NCI-H1105 (cell line): ENCODE results near the gene UBXN7.
A peak's percentile ranks its signal among the peaks of the same experiment; 100 is the strongest.
"Not testable (repeated sequence)": the region's sequence is repeated elsewhere in the genome, so short reads cannot be mapped to it uniquely, and the experiment has no call there.

ENCODE experiments used
- DNase-seq: peaks from one replicate; lab custom pipeline; 2025; lab: John Stamatoyannopoulos, UW

The UBXN7 gene

DNA sequence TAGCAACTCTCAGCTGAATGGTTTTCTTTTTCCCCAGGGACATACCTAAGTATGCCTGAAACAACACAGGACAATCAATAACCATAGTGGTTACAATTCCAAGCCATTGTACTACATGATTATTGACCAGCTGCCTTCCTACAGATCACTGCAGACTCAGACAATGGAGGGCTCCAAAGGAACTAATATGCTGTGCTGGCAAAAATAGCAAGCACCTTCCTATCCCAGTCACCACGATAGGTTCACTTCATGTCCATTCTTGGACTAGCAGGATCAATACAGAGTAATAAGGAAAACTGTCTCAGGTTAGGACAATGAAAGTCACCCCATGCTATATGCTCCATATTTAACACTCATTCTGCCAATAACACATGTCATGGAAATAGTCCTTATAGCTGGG, 76.6 kb downstream of the UBXN7 start:
- DNase-seq: no peak

- no peak for DNase-seq
Observed at GRCh38 chr3:196354132-196354531, 78.1 kb downstream of the UBXN7 start.

DNA sequence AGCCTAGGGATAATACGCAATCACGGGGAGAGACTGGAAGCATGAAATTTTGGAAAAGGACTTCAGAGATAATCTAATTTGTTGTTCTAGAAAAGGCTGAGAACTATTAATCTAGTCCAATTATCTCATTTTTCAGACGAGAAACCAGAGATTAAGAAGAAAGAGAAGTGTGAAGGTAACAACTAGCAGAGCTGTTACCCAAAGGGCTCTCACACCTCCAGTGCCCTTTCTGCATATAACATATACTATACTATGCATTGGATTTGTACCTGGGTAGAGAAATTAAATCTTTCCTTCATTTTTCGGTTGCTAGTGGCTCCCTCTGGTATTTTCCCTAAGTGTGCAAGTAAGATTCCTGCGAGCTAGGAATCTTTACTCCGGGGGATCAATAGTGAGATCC, 80.7 kb downstream of the UBXN7 start:
- DNase-seq: no peak

- DNase-seq: no peak
Observed at GRCh38 chr3:196350067-196350466, 82.2 kb downstream of the UBXN7 start.

DNA sequence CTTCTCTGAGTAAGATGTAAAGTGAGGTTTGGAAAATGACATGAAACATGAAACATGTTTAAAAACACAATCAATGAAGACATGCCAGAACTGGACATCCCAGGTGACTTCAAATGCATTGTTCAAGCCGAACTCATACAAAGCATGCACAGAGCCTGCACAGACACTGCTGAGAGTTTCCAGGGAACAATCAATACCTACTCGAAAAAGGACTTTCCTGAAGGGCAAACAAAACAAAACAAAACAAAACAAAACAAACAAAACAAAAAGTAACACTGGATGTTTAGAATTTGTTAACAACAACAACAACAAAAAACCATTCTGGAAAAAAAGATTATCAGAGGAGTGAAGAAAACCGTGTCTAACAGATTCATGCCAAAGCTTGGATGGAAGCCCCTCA, 83.5 kb downstream of the UBXN7 start:
- no peak for DNase-seq

DNA sequence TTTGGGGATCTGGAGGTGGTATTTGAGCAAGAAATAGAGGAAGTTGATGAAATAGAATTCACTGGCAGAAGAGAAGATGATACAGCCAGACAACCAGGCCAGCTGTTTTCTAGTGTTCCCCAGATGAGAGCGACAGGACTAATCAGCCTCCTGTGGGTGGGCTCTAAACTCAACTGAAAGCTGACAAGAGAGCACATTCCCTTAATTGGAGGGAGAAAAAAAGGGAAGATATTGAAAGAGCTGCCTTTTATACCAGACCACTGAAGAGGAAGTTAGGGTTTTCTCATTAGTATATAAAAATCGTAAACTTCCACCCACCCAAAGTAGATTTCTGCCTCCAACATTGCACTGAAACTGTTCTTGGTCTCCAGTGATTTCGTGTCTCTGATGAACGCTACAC, 87.6 kb downstream of the UBXN7 start:
- no peak for DNase-seq

GRCh38 chr3:196343917-196344316, 88.3 kb downstream of the UBXN7 start:
- DNase-seq: not testable (repeated sequence)

DNA sequence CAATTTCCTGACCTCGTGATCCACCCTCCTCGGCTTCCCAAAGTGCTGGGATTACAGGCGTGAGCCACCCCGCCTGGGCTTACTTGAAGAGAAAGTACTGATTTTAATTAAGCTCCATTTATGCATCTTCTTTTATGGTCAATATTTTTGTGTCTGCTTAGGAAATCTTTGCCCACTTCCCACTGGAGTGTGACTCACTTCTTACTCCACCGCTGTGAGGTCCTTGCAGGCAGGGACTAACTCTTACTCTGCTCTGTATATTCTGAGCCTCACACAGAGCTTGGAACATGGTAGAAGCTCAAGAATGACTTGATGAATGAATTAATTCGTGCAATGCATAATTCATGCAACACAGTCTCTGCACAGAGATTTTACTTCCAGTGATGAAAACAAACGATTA, 91.1 kb downstream of the UBXN7 start:
- no peak for DNase-seq

DNA sequence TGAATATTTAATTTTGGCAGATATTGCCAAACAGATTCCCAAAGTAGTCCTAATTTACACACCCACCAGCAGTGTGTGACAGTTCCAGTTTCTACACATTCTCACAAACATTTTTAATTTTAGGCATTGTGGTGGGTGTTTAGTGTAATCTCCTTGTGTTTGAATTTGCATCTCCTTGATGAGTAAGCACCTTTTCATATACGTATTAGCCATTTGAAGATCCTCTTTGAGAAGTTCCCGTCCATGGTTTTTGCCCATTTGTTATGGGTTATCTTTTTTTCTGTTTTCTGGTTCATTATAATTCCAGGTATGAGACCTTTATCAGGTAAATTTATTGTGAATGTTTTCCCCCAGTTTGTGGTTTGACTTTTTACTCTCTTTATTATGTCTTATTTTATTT, 91.8 kb downstream of the UBXN7 start:
- DNase-seq: no peak

- no peak for DNase-seq
Observed at GRCh38 chr3:196339493-196340254, 92.6 kb downstream of the UBXN7 start.

- DNase-seq: no peak
Observed at GRCh38 chr3:196339044-196339443, 93.2 kb downstream of the UBXN7 start.

- DNase-seq: peak; percentile 20
Observed at GRCh38 chr3:196336319-196337145, 95.7 kb downstream of the UBXN7 start.

DNA sequence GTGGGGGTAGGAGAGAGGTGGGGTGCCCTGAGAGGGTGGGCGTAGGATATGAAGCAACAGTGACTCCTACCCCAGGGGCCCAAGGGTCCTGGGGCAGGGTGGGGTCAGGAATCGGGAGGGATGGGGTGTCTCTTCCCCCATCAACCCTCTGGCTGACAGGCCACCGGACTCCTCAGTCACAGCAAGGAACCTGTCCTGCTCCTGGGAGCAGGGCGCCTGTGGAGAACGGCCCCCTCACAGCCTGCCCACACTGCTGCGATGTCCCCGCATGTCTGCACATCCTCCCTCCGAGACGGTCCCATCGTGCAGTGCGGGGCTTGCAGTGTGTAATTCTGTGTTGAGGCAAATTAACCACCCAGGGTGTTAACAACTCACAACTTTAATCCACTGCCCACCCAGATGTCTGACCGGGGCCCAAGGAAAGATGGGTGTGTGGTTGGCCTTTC, 96.7 kb downstream of the UBXN7 start:
- DNase-seq: no peak

GRCh38 chr3:196334982-196335381, 97.2 kb downstream of the UBXN7 start:
- DNase-seq: no peak

DNA sequence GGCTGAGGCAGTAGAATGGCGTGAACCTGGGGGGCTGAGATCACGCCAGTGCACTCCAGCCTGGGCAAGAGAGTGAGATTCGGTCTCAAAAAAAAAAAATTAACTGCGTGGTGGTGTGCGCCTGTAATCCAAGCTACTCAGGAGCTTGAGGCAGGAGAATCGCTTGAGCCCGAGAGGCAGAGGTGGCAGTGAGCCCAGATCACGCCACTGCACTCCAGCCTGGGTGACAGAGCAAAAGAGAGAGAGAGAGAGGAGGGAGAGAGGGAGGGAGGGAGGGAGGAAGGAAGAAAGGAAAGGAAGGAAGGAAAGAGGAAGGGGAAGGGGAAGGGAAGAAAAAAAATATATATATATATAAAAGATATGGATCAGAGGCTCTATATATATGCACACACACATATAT, 100.1 kb downstream of the UBXN7 start:
- DNase-seq: no peak

- DNase-seq: no peak
Observed at GRCh38 chr3:196327405-196327804, 104.8 kb downstream of the UBXN7 start.

DNA sequence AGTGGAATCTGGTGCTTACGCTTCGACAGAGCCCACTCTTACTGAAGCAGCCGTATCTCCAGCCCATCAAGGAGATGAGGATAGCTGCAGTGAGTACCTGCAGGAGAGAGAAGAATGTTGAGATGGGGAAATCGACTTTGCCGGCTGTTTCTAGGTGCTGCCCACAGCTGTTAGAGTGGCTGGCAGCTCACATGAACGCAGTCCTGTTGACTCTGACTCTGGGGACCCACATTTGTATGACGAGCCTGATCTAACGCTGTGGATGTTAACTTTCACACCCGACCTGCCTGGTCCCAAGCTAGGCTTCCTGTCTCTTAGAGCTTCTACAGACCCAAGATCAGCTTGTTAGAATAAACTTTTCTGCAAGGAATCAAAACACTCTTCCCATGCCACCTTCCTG, 105.3 kb downstream of the UBXN7 start:
- DNase-seq: no peak

DNA sequence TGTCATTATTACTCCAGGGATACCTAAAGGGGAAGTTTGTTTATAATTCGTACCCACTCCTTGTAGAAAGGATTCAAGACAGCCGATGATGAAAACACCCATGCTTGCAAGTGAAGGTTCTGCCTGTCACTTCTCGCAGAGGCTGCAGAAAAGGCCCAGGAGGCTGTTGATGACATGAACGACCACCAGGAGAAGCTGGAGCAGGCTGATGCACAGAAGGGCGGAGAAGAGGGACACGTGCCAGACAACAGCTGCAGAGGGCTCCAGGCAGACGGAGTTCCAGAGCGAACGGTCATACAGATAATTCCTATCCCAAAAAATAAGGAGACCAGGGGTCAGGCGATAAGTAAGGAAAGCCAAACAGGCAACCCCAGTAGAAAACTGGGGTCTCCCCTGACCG, 108.5 kb downstream of the UBXN7 start:
- DNase-seq: no peak

DNA sequence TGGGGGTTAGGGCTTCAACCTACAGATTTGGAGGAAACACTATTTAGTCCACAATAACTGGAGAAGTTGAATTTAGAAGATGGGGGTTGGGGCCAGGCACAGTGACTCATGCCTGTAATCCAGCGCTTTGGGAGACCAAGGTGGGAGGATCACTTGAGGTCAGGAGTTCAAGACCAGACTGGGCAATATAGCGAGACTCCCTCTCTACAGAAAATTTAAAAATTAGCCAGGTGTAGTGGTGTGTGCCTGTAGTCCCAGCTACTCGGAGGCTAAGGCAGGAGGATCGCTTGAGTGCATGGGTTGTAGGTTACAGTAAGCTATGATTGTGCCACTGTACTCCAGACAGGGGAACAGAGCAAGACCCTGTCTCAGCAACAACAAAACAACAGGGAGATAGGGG, 109.2 kb downstream of the UBXN7 start:
- no peak for DNase-seq

- no peak for DNase-seq
Observed at GRCh38 chr3:196321162-196321561, 111.1 kb downstream of the UBXN7 start.

GRCh38 chr3:196320137-196320536, 112.1 kb downstream of the UBXN7 start:
- no peak for DNase-seq

- peak; percentile 96 for DNase-seq
Observed at GRCh38 chr3:196317687-196318467, 114.3 kb downstream of the UBXN7 start, which contains the start of gene DYNLT2B. Gene DYNLT2B (minus strand): TSS chr3:196318240. CDS start chr3:196318152, 88 bp downstream.
